ENCODE data around the gene ZNF292.

GRCh38 chr6:87251725-87252124 lies 96.4 kb downstream of the ZNF292 start:
- TF ChIP-seq CTCF (IDR thresholded peaks at IDR 0.05) = no peak
- no peak for TF ChIP-seq POLR2A (IDR thresholded peaks at IDR 0.05)

Measured in Peyer's patch (tissue), 4 donors.